ENCODE data around the gene NRF1.

NRF1 gene

DNA sequence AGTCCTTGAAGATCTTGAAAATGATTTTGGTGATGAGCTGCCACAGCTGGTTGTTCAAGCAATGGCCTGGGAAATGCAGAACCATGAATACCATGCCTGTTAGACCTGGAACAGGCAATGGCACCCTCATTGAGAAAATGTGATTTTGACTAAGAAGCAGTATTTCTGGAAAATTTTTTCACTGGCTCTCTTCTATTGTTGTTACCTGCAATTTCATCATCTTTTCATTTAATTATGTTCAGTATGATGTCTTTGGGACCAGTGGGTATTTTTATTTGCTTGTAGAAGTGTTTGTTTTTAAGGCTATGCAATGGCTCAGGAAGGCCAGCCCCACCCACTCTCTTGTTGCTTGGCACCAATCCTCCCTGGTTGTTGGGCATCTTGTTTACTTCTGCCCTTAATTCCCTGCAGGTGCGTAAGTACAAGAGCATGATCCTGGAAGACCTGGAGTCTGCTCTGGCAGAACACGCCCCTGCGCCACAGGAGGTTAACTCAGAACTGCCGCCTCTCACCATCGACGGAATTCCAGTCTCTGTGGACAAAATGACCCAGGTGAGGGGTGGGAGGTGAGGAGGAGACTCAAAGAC lies 78.6 kb downstream of the NRF1 start:
- TF ChIP-seq, protein P1, sequence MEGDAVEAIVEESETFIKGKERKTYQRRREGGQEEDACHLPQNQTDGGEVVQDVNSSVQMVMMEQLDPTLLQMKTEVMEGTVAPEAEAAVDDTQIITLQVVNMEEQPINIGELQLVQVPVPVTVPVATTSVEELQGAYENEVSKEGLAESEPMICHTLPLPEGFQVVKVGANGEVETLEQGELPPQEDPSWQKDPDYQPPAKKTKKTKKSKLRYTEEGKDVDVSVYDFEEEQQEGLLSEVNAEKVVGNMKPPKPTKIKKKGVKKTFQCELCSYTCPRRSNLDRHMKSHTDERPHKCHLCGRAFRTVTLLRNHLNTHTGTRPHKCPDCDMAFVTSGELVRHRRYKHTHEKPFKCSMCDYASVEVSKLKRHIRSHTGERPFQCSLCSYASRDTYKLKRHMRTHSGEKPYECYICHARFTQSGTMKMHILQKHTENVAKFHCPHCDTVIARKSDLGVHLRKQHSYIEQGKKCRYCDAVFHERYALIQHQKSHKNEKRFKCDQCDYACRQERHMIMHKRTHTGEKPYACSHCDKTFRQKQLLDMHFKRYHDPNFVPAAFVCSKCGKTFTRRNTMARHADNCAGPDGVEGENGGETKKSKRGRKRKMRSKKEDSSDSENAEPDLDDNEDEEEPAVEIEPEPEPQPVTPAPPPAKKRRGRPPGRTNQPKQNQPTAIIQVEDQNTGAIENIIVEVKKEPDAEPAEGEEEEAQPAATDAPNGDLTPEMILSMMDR (IDR thresholded peaks at IDR 0.05; ENCODE audit: low read depth, low read length): no peak
- no peak overlapping the region for H3K4me3 ChIP-seq (ENCODE audit: low read depth, low read length)

DNA sequence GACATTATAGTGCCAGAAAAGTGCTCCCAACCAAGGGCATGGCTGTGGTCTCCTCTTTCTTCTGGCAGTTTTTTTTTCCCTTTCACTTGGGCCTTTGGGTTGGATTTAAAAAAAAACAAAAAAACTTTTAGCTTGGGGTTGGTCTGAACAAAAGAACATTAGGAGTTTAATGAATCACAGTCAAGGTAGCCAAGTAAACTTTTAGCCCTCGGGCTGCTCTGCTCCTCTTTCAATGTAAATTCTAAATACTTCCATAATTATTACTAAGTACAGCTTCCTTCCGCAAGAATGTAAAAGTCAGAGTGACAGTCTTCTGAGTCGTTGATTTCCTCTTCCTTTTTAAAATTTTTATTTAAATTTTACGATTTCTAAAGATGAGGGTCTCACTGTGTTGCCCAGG lies 79.2 kb downstream of the NRF1 start:
- TF ChIP-seq, protein P1 (IDR thresholded peaks at IDR 0.05; ENCODE audit: low read depth, low read length): no peak

DNA sequence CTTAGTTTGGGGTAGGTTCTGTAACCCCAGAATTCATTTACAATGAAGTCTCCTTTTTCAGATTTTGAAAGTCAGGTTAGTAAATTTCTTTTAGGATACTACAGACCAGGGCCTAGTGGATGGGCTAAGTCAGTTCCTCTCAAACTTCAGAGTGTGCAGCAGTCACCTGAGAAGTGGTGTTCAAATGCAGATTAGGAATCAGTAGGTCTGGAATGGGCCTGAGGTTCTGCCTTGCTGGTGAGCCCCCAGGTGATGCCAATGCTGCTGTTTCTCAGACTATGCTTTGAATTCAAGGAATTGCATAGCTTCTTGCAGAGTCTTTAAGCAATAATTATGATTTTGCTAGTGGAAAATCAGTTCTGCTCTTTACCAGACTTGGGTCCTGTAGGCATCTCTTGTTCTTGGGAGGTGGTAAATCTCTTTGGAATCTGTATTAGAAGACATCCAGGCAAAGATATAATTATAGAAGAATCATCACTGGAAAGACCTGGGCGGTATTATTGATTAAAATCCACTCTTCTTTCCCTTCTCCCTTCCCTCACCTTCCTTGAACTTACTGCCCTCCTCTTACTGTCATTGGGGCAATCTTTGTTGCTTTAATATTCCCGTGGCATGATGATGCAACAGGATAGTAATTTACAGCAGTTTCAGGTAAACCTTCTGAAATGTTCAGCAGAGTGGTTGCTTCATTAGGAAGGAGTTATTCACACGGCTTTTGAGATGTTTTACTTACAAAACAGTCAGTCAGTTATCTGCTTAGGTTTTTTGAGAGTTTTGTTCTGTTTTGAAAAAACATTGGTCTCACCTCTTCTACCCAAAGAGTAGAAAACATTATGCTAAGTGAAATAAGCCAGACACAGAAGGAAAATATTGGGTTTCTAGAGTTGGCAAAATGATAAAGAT lies 87.2 kb downstream of the NRF1 start:
- TF ChIP-seq, protein P1 (IDR thresholded peaks at IDR 0.05; ENCODE audit: low read depth, low read length): no peak
- H3K4me3 ChIP-seq (ENCODE audit: low read depth, low read length): no peak overlapping the region

More for the DNA sequence above, 79.2 kb downstream of the NRF1 start:
- no peak overlapping the region for H3K4me3 ChIP-seq (ENCODE audit: low read depth, low read length)

DNA sequence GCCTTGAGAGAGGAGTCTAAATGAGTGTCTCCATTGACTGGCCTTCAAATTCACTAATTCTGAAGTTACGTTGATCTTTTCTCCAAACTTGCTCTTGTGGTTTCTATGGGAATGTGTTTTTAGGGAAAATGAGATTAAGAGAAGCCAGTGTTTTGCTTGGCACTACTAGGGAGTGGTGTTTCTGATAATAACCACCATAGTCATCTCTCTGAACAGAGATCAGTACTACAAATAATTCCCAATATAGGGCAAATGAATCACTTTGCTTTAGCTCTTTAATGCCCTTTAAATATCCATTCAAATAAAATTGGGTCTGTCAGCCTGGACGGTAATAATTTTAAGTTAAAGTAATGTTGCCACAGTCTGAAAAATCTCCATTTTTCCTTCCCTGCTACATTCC lies 90.8 kb downstream of the NRF1 start:
- no peak overlapping the region for H3K4me3 ChIP-seq (ENCODE audit: low read depth, low read length)
- TF ChIP-seq, protein P1 (IDR thresholded peaks at IDR 0.05; ENCODE audit: low read depth, low read length): no peak

DNA sequence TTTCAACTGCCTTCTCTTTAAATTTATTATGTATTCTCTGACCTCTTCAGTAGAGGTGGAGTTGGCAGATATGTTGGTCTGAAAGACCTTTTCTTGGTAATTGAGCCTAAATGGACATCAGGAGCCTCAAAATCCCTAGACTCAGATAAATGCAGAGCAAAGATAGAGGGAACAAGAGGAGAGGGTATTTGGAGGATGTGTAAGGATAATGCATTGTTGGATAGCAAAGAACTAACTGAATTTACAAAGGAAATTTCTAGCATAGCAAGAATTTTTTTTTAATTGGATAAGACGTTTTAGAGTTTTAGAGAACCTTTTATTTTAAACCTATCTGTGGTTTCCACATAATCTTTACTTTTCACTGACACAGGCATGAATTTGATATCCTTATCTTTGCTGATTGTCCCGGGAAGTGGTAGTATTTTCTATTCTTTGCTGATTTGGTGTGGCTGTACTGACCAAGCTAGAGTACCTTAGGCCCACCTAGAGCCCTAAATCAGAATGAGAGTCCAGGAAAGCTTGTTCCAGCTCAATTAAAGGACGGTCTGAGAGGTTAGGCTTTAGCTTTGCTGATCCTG lies 91.3 kb downstream of the NRF1 start:
- TF ChIP-seq, protein P1 (IDR thresholded peaks at IDR 0.05; ENCODE audit: low read depth, low read length): no peak
- H3K4me3 ChIP-seq (ENCODE audit: low read depth, low read length): no peak overlapping the region

DNA sequence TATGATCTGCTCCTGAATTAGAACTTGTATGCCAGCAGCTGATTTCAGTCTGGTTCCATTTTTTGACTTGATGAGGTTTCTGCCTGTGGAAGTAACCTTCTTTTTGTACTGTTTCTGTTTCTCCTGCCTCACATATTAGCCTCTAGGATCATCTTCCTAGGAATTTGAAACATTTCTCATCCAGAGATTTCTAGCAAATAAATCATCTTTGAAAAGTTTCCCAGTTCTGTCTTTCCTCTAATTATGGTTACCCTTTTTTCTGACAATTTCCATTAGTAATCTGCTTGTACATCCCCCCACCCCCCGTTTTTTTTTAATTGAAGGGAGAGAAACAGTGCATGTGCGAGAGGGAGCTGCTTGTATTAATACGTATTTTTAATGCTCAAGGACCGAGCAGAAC lies 92.2 kb downstream of the NRF1 start:
- H3K4me3 ChIP-seq (ENCODE audit: low read depth, low read length): no peak overlapping the region
- TF ChIP-seq, protein P1 (IDR thresholded peaks at IDR 0.05; ENCODE audit: low read depth, low read length): no peak

All from WI38 (cell line).